Effector memory CD8-positive, alpha-beta T cell (primary cell): Measurements from ENCODE around the gene PPP1R1A.
A peak's percentile ranks its signal among the peaks of the same experiment; 100 is the strongest.

Experiments
- ATAC-seq: fragments of 150-1000 bp; cut with Tn5 transposase; replicated peaks from 2 replicates; pipeline ENCODE4 v1.10.0; 2021; ENCODE audit warnings: mild to moderate bottlenecking, moderate library complexity
- DNase-seq, 3 experiments: peaks; one replicate each; pipeline ENCODE4 v3.0.0; 2021
- H3K27ac Mint-ChIP-seq, 2 donors: one replicate each; pipeline ENCODE4 v1.8.0; 2022; ENCODE audit warnings: mild to moderate bottlenecking in 2 of 2, mixed read lengths in 2 of 2, moderate library complexity in 2 of 2
- H3K27me3 Mint-ChIP-seq, 2 donors: one replicate each; pipeline ENCODE4 v1.8.0; 2022; ENCODE audit warnings: mixed read lengths in 2 of 2
- H3K36me3 Mint-ChIP-seq: one replicate; pipeline ENCODE4 v1.8.0; 2022; ENCODE audit warnings: mild to moderate bottlenecking, moderate library complexity, mixed read lengths; ENCODE audit not compliant: insufficient read depth
- H3K4me1 Mint-ChIP-seq, 2 donors: one replicate each; pipeline ENCODE4 v1.8.0; 2022; ENCODE audit warnings: low read depth in 2 of 2, mixed read lengths in 2 of 2
- H3K4me3 Mint-ChIP-seq, 2 donors: one replicate each; pipeline ENCODE4 v1.8.0; 2022; ENCODE audit warnings: mild to moderate bottlenecking in 2 of 2, mixed read lengths in 2 of 2, moderate library complexity in 2 of 2
- H3K9me3 Mint-ChIP-seq, 2 donors: one replicate each; pipeline ENCODE4 v1.8.0; 2022; ENCODE audit warnings: mixed read lengths in 2 of 2

Gene PPP1R1A

GRCh38 chr12:54560374-54560858, 28.0 kb downstream of the PPP1R1A start:
- peak; percentile 100 for ATAC-seq
- Mint-ChIP-seq H3K27ac (peak overlapping the region; percentile 72 to 87), H3K27me3 (no peaks in the 10 kb centered on the region), H3K9me3 (no peaks in the 10 kb centered on the region), H3K4me3 (peak overlapping the region; percentile 79 to 84), H3K36me3 (no peaks in the 10 kb centered on the region), H3K4me1 (peaks cover 15 to 17% of the 10 kb centered on the region in 2 donors)
- DNase-seq, result peak; percentile 64 to 71 (median 66)

- H3K4me3 Mint-ChIP-seq, result no peak overlapping the region
- peaks cover 15 to 17% of the 10 kb centered on the region in 2 donors for H3K4me1 Mint-ChIP-seq
- no peaks in the 10 kb centered on the region for H3K36me3 Mint-ChIP-seq
- H3K9me3 Mint-ChIP-seq, result no peaks in the 10 kb centered on the region
- no peak for DNase-seq
- H3K27me3 Mint-ChIP-seq, result no peaks in the 10 kb centered on the region
- no peak for ATAC-seq
- H3K27ac Mint-ChIP-seq, result no peak overlapping the region
Observed at GRCh38 chr12:54558759-54559158, 29.7 kb downstream of the PPP1R1A start.

- Mint-ChIP-seq H3K27me3 (no peaks in the 10 kb centered on the region), H3K27ac (no peak overlapping the region), H3K4me3 (no peak overlapping the region), H3K4me1 (peaks cover 15 to 17% of the 10 kb centered on the region in 2 donors), H3K36me3 (no peaks in the 10 kb centered on the region), H3K9me3 (no peaks in the 10 kb centered on the region)
- DNase-seq (no peak), ATAC-seq (no peak)
Observed at GRCh38 chr12:54558311-54558710, 30.1 kb downstream of the PPP1R1A start.

- Mint-ChIP-seq H3K27me3 (peaks cover 0 to 9% of the 10 kb centered on the region in 2 donors), H3K36me3 (no peaks in the 10 kb centered on the region), H3K9me3 (no peaks in the 10 kb centered on the region), H3K4me3 (no peak overlapping the region), H3K27ac (no peak overlapping the region), H3K4me1 (peaks cover 9 to 13% of the 10 kb centered on the region in 2 donors)
- ATAC-seq (no peak), DNase-seq (no peak)
Observed at GRCh38 chr12:54555670-54556257, 32.7 kb downstream of the PPP1R1A start.

GRCh38 chr12:54549774-54550451, 38.5 kb downstream of the PPP1R1A start:
- Mint-ChIP-seq H3K27me3 (peaks cover 0 to 25% of the 10 kb centered on the region in 2 donors), H3K4me3 (peak overlapping the region; percentile 85 to 91), H3K9me3 (no peaks in the 10 kb centered on the region), H3K27ac (peak overlapping the region; percentile 44 to 81), H3K4me1 (peaks cover 16 to 18% of the 10 kb centered on the region in 2 donors), H3K36me3 (peaks cover 6% of the 10 kb centered on the region)
- peak in 1 of 3 experiments; percentile 5 for DNase-seq
- ATAC-seq, result peak; percentile 28

- peaks cover 0 to 23% of the 10 kb centered on the region in 2 donors for H3K27me3 Mint-ChIP-seq
- DNase-seq, result no peak
- peak overlapping the region; percentile 41 to 56 for H3K27ac Mint-ChIP-seq
- ATAC-seq, result no peak
- H3K36me3 Mint-ChIP-seq, result peaks cover 14% of the 10 kb centered on the region
- no peaks in the 10 kb centered on the region for H3K9me3 Mint-ChIP-seq
- no peak overlapping the region for H3K4me3 Mint-ChIP-seq
- H3K4me1 Mint-ChIP-seq, result peaks cover 16 to 18% of the 10 kb centered on the region in 2 donors
Observed at GRCh38 chr12:54546511-54546910, 41.9 kb downstream of the PPP1R1A start.

GRCh38 chr12:54544743-54545142, 43.7 kb downstream of the PPP1R1A start:
- DNase-seq (no peak), ATAC-seq (no peak)
- H3K4me1 Mint-ChIP-seq, result peaks cover 9% of the 10 kb centered on the region in 2 donors
- H3K9me3 Mint-ChIP-seq, result no peaks in the 10 kb centered on the region
- H3K4me3 Mint-ChIP-seq, result no peak overlapping the region
- peaks cover 25% of the 10 kb centered on the region for H3K36me3 Mint-ChIP-seq
- H3K27ac Mint-ChIP-seq, result peak overlapping the region in 1 of 2 donors; percentile 56
- H3K27me3 Mint-ChIP-seq, result peaks cover 0 to 6% of the 10 kb centered on the region in 2 donors

- Mint-ChIP-seq H3K36me3 (peaks cover 30% of the 10 kb centered on the region), H3K27me3 (no peaks in the 10 kb centered on the region), H3K9me3 (no peaks in the 10 kb centered on the region), H3K4me1 (no peaks in the 10 kb centered on the region), H3K27ac (no peak overlapping the region), H3K4me3 (no peak overlapping the region)
- DNase-seq, result no peak
- no peak for ATAC-seq
Observed at GRCh38 chr12:54543526-54543925, 44.9 kb downstream of the PPP1R1A start.

- H3K9me3 Mint-ChIP-seq, result no peaks in the 10 kb centered on the region
Observed at GRCh38 chr12:54541751-54542290, 46.6 kb downstream of the PPP1R1A start.

GRCh38 chr12:54538136-54538700, 50.2 kb downstream of the PPP1R1A start:
- H3K27me3 Mint-ChIP-seq, result no peaks in the 10 kb centered on the region
- ATAC-seq, result no peak
- DNase-seq, result no peak
- H3K36me3 Mint-ChIP-seq, result peaks cover 81% of the 10 kb centered on the region
- H3K4me3 Mint-ChIP-seq, result no peak overlapping the region
- H3K9me3 Mint-ChIP-seq, result no peaks in the 10 kb centered on the region
- peak overlapping the region; percentile 12 to 59 for H3K27ac Mint-ChIP-seq
- no peaks in the 10 kb centered on the region for H3K4me1 Mint-ChIP-seq

More at GRCh38 chr12:54541751-54542290, 46.6 kb downstream of the PPP1R1A start:
- H3K27ac Mint-ChIP-seq, result no peak overlapping the region
- peaks cover 47% of the 10 kb centered on the region for H3K36me3 Mint-ChIP-seq
- H3K4me3 Mint-ChIP-seq, result no peak overlapping the region
- no peaks in the 10 kb centered on the region for H3K4me1 Mint-ChIP-seq
- no peak for ATAC-seq
- no peak for DNase-seq
- H3K27me3 Mint-ChIP-seq, result no peaks in the 10 kb centered on the region

GRCh38 chr12:54535474-54535873, 53.0 kb downstream of the PPP1R1A start:
- no peak for ATAC-seq
- H3K27ac Mint-ChIP-seq, result peak overlapping the region in 1 of 2 donors; percentile 16

GRCh38 chr12:54529581-54529980, 58.9 kb downstream of the PPP1R1A start:
- no peak for DNase-seq
- H3K27ac Mint-ChIP-seq, result peak overlapping the region in 1 of 2 donors; percentile 25
- H3K4me3 Mint-ChIP-seq, result no peak overlapping the region
- ATAC-seq, result no peak
- H3K9me3 Mint-ChIP-seq, result no peaks in the 10 kb centered on the region
- no peaks in the 10 kb centered on the region for H3K27me3 Mint-ChIP-seq
- peaks cover 92% of the 10 kb centered on the region for H3K36me3 Mint-ChIP-seq
- H3K4me1 Mint-ChIP-seq, result peaks cover 0 to 5% of the 10 kb centered on the region in 2 donors

More at GRCh38 chr12:54535474-54535873, 53.0 kb downstream of the PPP1R1A start:
- no peak for DNase-seq
- Mint-ChIP-seq H3K9me3 (no peaks in the 10 kb centered on the region), H3K27me3 (no peaks in the 10 kb centered on the region), H3K4me3 (no peak overlapping the region), H3K36me3 (peaks cover 88% of the 10 kb centered on the region), H3K4me1 (no peaks in the 10 kb centered on the region)
